HL-60 (cell line): ENCODE data around the gene PAX5.

ENCODE experiments used
- CTCF ChIP-seq: IDR thresholded peaks from one replicate; pipeline ENCODE4 v1.5.1; 2011; ENCODE audit warnings: low read length, control low read depth, inconsistent platforms; ENCODE audit not compliant: insufficient read depth
- GABPA ChIP-seq: IDR thresholded peaks from 2 replicates; pipeline ENCODE4 v1.6.1; 2012; ENCODE audit warnings: low read depth
- POLR2AphosphoS5 ChIP-seq: IDR thresholded peaks from 2 replicates; pipeline ENCODE4 v1.6.1; 2012; ENCODE audit warnings: low read depth
- REST ChIP-seq: IDR thresholded peaks from 2 replicates; pipeline ENCODE4 v1.6.1; 2012; ENCODE audit warnings: low read depth; ENCODE audit not compliant: insufficient replicate concordance
- SPI1 ChIP-seq: IDR thresholded peaks from 2 replicates; pipeline ENCODE4 v1.6.1; 2012; ENCODE audit warnings: low read depth, mild to moderate bottlenecking, borderline replicate concordance

- no peak for TF ChIP-seq CTCF
- no peak for TF ChIP-seq REST
- no peak for TF ChIP-seq POLR2AphosphoS5
- TF ChIP-seq SPI1 = no peak
- TF ChIP-seq GABPA = no peak
Observed at GRCh38 chr9:36936498-36936831, 97.6 kb downstream of the PAX5 start.
